H1 (cell line): ENCODE measurements around the gene DHPS. TPM values are rescaled to one million over a fixed set of nuclear protein-coding genes. Genes with fewer than 3 reads are reported as not detected.

Experiments used
- BCL11A ChIP-seq, 2 experiments: IDR thresholded peaks; one replicate each; pipeline ENCODE4 v1.6.1; 2011; ENCODE audit warnings: low read depth in 2 of 2, low read length in 2 of 2, mild to moderate bottlenecking in 2 of 2
- CTCF ChIP-seq, 3 experiments: IDR thresholded peaks; 1 replicate in 2 of 3; 2 replicates in 1 of 3; pipeline versions ENCODE4 v1.5.1 to v1.6.1; 2011; ENCODE audit warnings: low read length in 3 of 3, mild to moderate bottlenecking in 3 of 3, inconsistent platforms in 2 of 3, low read depth in 1 of 3, moderate library complexity in 1 of 3; ENCODE audit not compliant: insufficient read depth in 1 of 3; ENCODE audit errors: control extremely low read depth in 1 of 3
- KDM5A ChIP-seq: fragments of 200-600 bp; IDR thresholded peaks from 2 replicates; pipeline ENCODE4 v1.7.1; 2012; ENCODE audit warnings: mild to moderate bottlenecking, low read length, inconsistent platforms, mixed read lengths
- RNF2 ChIP-seq: fragments of 200-900, 300-1000 bp; sonication (generic); IDR thresholded peaks from 2 replicates; pipeline ENCODE4 v1.7.1; 2016; ENCODE audit warnings: borderline replicate concordance, low read depth, mild to moderate bottlenecking, antibody characterized with exemption, low read length; ENCODE audit not compliant: poor library complexity, severe bottlenecking; ENCODE audit errors: missing control alignments
- polyA plus RNA-seq, 7 experiments: library from polyadenylated mRNA; depleted of rRNA in 3 of 7; stranded (reverse) in 5 of 7; unstranded in 2 of 7; fragments of >200 nt in 5 of 7; fragments of 200-250 nt in 2 of 7; gene quantifications; 1 replicate in 5 of 7; 2 replicates in 1 of 7; 4 replicates in 1 of 7; pipeline versions ENCODE4 v1.2.1 to v1.2.3, GENCODE V29; 2011 to 2013; ENCODE audit warnings: missing spikeins in 2 of 7, mixed read lengths in 2 of 7
- total RNA-seq: library from RNA; stranded (reverse); fragmentation: NEBNext Ultra II Directional; extraction: Animal tissue kit (Norgen Biotek cat#: 25700); gene quantifications from 2 replicates; pipeline ENCODE4 v1.2.1, GENCODE V29; 2021

Gene DHPS
- total and polyA plus RNA-seq, 2 of the 8 experiments (the other 6 are each of a cell fraction or from before 2014, with no cell fraction given) = 86.6 to 99.6 TPM

DNA sequence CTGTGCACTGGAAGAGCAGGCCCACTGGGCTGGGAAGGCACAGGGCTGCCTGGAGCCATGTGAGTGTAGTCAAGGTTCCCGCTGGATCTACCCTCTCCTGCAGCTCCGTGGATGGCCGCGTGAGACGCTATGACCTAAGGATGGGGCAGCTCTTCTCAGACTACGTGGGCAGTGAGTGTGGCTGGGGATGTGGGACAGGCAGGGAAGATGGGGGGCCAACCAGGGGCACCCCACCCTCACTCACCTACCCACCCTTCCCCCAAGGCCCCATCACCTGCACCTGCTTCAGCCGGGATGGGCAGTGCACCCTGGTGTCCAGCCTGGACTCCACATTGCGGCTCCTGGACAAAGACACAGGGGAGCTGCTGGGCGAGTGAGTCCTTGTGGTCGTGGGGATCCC, 8.9 kb downstream of the DHPS start (continued):
- TF ChIP-seq RNF2 (no peak), BCL11A (IDR thresholded peaks at IDR 0.05; ENCODE audit: low read depth in 2 of 2, low read length in 2 of 2) (no peak), KDM5A (no peak), CTCF (IDR thresholded peaks at IDR 0.05; ENCODE audit: control extremely low read depth in 1 of 3, insufficient read depth in 1 of 3, low read depth in 1 of 3, low read length in 3 of 3) (peak in 2 of 3 experiments; percentile 26 to 49; a peak in 2 of 4 replicates)
